Colon (tissue), 2 donors: ENCODE results near the gene NOC2L.
"Not testable (repeated sequence)": the region's sequence is repeated elsewhere in the genome, so short reads cannot be mapped to it uniquely, and the experiment has no call there.

Experiments
- FAIRE-seq: peaks from 2 replicates; lab custom pipeline; 2012; peaks lifted over from hg19 to GRCh38; lab: Jason Lieb, UNC
- donor health status: control.
- donor health status: control.

NOC2L gene

DNA sequence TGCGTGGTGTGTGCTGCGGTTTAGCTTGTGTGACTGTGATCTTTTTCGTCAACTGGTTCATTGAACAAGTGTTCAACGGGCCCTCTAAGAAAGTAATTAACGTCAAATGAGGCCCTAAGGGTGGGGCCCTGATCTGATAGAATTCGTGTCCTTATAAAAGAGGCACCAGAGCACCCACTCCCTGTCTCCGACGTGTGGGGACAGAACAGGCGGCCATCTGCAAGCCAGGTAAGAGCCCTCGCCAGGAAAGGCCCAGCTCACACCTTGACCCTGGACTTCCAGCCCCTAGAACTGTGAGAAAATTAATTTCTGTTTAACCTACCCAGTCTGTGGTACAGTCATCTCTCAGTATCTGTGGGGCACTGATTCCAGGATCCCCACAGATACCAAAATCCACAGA is 55.8 kb downstream of the NOC2L start:
- FAIRE-seq: no peak

DNA sequence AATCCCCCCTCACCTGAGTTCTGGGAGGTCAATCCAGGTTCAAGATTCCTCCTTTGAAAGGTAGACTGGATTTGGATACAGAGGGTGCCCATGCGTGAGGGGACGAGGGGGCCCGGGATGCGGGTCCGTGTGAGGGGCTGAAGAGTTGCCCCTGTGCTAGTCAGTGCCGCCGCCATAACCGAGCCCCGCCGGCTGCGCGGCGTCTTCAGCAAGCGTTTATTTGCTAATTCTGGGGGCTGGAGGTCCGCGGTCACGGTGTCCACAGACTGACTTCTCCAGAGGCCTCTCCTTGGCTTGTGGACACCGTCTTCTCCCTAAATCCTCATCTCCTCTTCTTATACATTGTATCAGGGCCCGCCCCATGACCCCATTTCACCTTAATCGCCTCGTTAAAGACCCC is 56.3 kb downstream of the NOC2L start:
- FAIRE-seq: no peak

DNA sequence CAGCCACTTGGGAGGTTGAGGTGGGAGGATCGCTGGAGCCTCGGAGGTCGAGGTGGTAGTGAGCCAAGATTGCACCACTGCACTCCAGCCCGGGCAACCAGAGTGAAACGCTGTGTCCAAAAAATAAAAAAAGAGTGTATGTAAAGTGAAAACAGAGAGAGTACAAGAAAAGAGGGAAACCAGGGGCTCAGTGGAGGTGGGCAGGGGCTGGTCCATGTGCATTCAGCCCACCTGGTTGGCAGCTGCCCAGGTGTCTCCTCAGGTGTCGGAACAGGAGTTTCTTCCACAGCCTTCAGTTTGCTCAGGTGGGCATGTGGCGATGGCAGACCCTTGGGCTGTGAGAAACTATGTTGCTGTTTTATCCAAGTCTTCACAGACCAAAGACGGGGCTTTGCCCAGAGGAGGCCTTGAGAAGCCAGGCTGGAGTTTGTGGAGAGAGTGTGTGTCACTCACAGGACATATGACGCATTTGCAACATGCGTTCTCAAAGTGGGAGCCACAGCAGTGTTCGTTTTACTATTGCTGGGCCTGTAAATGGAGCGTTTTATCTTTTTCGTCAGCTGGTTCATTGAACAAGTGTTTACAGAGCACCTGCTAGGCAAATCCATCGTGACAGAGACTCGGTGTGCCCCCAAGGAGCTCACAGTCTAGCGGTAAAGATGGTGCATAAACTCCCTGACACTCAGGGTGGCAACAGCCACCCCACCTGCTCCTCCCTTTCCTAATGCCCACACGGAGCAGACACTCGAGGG is 57.8 kb downstream of the NOC2L start:
- FAIRE-seq: no peak

DNA sequence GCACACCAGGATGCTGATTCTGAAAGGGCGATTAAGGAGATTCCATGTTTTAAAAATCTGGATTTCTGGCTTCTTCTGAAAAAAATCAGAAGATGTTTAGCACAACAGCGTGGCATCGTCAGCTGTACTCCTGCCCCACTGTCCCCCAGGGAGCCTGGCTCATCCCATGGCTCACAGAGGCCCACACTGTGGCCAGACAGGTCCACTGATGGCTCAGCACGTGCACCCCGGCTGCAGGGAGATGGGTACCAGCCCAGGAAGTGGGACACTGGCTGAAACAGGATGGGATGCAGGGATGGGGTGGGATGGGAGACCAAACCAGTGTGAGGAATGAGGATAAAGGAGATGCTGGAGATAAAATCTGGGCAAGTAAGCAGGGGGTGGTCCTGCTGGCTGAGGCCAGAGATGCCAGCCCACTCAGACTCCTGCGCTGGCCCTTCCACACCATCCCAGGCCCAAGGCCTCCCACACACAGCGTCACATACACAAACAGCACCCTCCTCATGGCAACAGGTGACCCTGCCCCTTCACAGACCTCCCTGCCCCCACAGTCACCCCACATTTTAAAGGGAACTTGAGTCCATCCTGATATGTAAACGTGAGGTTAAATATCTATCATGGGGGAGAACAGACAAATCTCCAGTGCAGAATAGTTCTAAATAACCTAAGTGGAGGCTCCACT is 59.3 kb downstream of the NOC2L start:
- no peak for FAIRE-seq

DNA sequence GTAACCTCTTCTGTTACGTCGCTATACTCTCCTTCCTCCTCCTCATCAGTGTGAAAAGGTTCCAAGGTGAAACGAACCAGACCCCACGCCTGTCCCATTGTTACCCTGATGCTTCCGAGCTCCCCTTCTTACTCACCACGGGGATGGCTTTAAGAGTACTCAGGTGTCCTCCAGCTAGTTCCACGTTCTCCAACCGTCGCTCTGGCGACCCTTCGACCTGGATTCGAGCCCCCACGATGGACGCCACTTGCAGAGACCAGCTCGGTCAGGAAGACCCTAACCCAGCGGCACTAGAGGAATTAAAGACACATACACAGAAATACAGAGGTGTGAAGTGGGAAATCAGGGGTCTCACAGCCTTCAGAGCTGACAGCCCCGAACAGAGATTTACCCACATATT is 61.1 kb downstream of the NOC2L start:
- not testable (repeated sequence) for FAIRE-seq

DNA sequence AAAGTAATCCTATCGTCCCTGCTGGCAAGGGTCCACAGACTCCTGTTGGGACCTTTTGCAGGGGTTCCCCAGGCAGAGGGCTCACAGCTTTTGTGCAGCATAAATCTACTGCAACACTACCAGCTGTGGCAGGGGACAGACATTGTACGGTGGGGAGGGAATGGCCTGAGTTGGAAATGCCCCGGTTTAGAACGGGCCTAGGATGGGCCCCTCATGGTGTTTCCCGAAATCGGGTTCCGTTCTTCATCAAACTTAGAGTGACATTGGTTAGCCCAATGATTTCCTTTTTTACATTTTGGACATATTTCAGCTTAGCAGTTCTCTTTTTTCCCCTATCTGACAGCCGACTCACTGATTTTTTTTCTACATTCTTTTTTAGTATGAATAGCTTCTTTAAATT is 61.8 kb downstream of the NOC2L start:
- FAIRE-seq: no peak
